Suppressor macrophage (primary cell): ENCODE measurements around the gene PROCR.
"Not testable (repeated sequence)": the region's sequence is repeated elsewhere in the genome, so short reads cannot be mapped to it uniquely, and the experiment has no call there.

Experiments
- DNase-seq, 4 experiments: peaks; one replicate each; pipeline ENCODE4 v3.0.0-alpha.2; 2020 to 2022

PROCR gene

GRCh38 chr20:35165221-35166185, 6.4 kb upstream of the PROCR start:
- no peak for DNase-seq

GRCh38 chr20:35166242-35166830, 5.5 kb upstream of the PROCR start:
- peak in 2 of 4 experiments; percentile 14 to 26 for DNase-seq

- no peak for DNase-seq
These were observed 4.1 kb upstream of the PROCR start for GRCh38 chr20:35167787-35168186.

GRCh38 chr20:35168701-35169409, 3.0 kb upstream of the PROCR start:
- DNase-seq: not testable (repeated sequence)

GRCh38 chr20:35171438-35171752, 477 bp upstream of the PROCR start:
- no peak for DNase-seq

- no peak for DNase-seq
These were observed 548 bp downstream of the PROCR start for GRCh38 chr20:35172434-35172806.

- DNase-seq: no peak
These were observed 1.8 kb downstream of the PROCR start for GRCh38 chr20:35173576-35174192.

- DNase-seq: no peak
These were observed 2.8 kb downstream of the PROCR start for GRCh38 chr20:35174458-35175216.

- no peak for DNase-seq
These were observed 4.3 kb downstream of the PROCR start for GRCh38 chr20:35176132-35176531.

GRCh38 chr20:35179292-35180212, 7.7 kb downstream of the PROCR start:
- no peak for DNase-seq

- no peak for DNase-seq
These were observed 8.4 kb downstream of the PROCR start for GRCh38 chr20:35180266-35180665.

GRCh38 chr20:35181731-35182130, 9.9 kb downstream of the PROCR start:
- DNase-seq: no peak

GRCh38 chr20:35186691-35187289, 14.9 kb downstream of the PROCR start:
- not testable (repeated sequence) for DNase-seq

GRCh38 chr20:35187584-35188190, 15.8 kb downstream of the PROCR start:
- no peak for DNase-seq

GRCh38 chr20:35189223-35189622, 17.4 kb downstream of the PROCR start:
- DNase-seq: not testable (repeated sequence)

GRCh38 chr20:35190556-35190955, 18.7 kb downstream of the PROCR start:
- DNase-seq: no peak

- DNase-seq: no peak
These were observed 19.7 kb downstream of the PROCR start for GRCh38 chr20:35191419-35192117.

- DNase-seq: no peak
These were observed 20.4 kb downstream of the PROCR start for GRCh38 chr20:35192118-35192872.
